Fibroblast of villous mesenchyme (primary cell): ENCODE data around the gene PMF1. TPM values are rescaled to one million over a fixed set of nuclear protein-coding genes. Genes with fewer than 3 reads are reported as not detected.

ENCODE experiments used
- DNase-seq: peaks from one replicate; pipeline ENCODE4 v3.0.0-alpha.2; 2010; ENCODE audit warnings: low read depth
- H3K4me3 ChIP-seq: 2 replicates; pipeline ENCODE4 v1.5.1; 2011; ENCODE audit warnings: low read depth, mild to moderate bottlenecking, low read length
- total RNA-seq: library from RNA; depleted of rRNA; stranded (reverse); fragments of >200 nt; gene quantifications from 2 replicates; pipeline ENCODE4 v1.2.3, GENCODE V29; 2012
- TF ChIP-seq, protein P1 (sequence below): IDR thresholded peaks from 2 replicates; pipeline ENCODE4 v1.5.1; 2012; ENCODE audit warnings: low read depth, mild to moderate bottlenecking, low read length; ENCODE audit not compliant: insufficient read depth

PMF1 gene
- total RNA-seq, 1 donor = 30.2 TPM

- DNase-seq = no peak
- TF ChIP-seq, protein P1, sequence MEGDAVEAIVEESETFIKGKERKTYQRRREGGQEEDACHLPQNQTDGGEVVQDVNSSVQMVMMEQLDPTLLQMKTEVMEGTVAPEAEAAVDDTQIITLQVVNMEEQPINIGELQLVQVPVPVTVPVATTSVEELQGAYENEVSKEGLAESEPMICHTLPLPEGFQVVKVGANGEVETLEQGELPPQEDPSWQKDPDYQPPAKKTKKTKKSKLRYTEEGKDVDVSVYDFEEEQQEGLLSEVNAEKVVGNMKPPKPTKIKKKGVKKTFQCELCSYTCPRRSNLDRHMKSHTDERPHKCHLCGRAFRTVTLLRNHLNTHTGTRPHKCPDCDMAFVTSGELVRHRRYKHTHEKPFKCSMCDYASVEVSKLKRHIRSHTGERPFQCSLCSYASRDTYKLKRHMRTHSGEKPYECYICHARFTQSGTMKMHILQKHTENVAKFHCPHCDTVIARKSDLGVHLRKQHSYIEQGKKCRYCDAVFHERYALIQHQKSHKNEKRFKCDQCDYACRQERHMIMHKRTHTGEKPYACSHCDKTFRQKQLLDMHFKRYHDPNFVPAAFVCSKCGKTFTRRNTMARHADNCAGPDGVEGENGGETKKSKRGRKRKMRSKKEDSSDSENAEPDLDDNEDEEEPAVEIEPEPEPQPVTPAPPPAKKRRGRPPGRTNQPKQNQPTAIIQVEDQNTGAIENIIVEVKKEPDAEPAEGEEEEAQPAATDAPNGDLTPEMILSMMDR = no peak
- H3K4me3 ChIP-seq = no peak overlapping the region
Observed at GRCh38 chr1:156241311-156241811, 28.6 kb downstream of the PMF1 start.

GRCh38 chr1:156241926-156242325 lies 29.1 kb downstream of the PMF1 start, which contains the start of gene BGLAP:
TSS of gene BGLAP (plus strand) at chr1:156242184. CDS start at chr1:156242232, 48 bp downstream.
- TF ChIP-seq, protein P1 = no peak
- DNase-seq = no peak
- no peak within 1 kb of the TSS for H3K4me3 ChIP-seq

DNA sequence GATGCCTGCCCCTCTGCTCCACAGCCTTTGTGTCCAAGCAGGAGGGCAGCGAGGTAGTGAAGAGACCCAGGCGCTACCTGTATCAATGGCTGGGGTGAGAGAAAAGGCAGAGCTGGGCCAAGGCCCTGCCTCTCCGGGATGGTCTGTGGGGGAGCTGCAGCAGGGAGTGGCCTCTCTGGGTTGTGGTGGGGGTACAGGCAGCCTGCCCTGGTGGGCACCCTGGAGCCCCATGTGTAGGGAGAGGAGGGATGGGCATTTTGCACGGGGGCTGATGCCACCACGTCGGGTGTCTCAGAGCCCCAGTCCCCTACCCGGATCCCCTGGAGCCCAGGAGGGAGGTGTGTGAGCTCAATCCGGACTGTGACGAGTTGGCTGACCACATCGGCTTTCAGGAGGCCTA lies 29.9 kb downstream of the PMF1 start:
- H3K4me3 ChIP-seq = no peak overlapping the region
- TF ChIP-seq, protein P1 = no peak
- no peak for DNase-seq

GRCh38 chr1:156244126-156244525 lies 31.3 kb downstream of the PMF1 start:
- TF ChIP-seq, protein P1 = no peak
- no peak overlapping the region for H3K4me3 ChIP-seq
- no peak for DNase-seq

- DNase-seq = no peak
- TF ChIP-seq, protein P1 = no peak
Observed at GRCh38 chr1:156244712-156245111, 31.9 kb downstream of the PMF1 start.

DNA sequence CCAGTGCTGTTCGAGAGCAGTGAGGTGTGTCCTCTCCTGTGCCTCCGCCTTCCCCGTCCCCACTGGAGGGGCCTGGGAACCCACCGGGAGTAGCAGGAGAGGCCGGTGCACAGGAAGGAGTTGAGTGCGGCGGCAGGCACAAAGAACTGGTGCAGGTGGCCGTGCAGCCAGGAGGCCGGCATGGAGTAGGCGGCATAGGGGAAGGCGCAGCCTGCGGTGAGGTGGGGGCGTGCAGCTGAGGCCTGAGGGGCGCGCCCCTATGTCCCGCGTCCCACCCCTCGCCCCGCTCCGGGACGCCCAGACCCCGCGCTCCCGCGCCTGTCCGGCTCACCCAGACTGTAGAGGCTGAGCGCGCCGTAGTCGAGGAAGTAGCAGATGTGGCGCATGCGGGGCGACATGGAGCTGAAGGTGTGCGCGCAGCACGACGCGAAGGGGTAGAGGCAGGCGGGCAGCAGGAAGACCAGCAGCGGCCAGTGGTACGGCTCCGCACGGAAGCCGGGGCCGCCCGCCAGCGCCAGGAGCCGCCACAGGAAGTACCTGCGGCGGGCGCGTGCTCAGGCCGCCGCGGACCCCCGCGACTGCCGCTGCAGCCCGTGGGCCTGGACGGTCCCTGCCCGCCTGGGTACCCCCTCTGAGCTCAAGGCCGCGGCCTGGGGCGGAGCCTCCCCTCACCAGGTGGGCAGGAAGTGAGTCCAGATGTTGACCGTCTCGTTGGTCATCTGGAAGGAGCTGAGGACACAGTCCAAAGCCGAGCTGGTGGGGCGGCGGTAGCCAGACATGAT lies 32.8 kb downstream of the PMF1 start:
- peak overlapping the region; percentile 44 for H3K4me3 ChIP-seq
- TF ChIP-seq, protein P1 = no peak
- peak; percentile 23 for DNase-seq

More at GRCh38 chr1:156244712-156245111, 31.9 kb downstream of the PMF1 start:
- no peak overlapping the region for H3K4me3 ChIP-seq

DNA sequence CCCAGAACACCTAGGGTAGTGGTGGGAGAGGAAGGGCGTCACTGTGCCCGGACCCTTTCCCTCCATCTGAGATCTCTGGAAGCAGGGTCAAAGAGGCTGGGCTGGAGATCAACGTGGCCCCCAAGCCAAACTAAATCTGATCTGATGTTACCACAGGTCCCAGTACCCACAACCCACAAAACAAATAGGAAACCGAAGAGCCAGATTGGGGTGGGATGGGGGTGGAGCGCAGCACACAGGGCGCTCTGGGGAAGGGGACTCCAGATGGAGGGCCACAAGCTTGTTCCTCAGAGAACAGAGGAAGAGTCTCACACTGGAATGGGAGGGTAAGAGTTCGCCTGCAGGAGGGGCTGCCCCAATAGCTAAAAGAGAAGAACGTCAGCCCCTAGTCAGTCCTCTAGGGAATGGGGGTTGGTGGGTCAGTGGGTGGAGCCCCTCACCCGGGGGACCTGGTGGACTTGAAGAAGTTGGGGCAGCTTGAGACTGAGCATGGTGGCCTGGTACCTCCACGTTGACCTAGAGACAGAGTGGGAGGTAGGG lies 33.5 kb downstream of the PMF1 start:
- H3K4me3 ChIP-seq = no peak overlapping the region
- DNase-seq = no peak
- TF ChIP-seq, protein P1 = no peak
